Measurements from ENCODE around the gene BTG4. TPM values are rescaled to one million over a fixed set of nuclear protein-coding genes. Genes with fewer than 3 reads are reported as not detected.

Gene BTG4
- total and polyA plus RNA-seq, 2 donors (not counting 1 experiment from before 2014, with no cell fraction given), result not detected

GRCh38 chr11:111557425-111558111, 45.4 kb upstream of the BTG4 start:
- no peak overlapping the region for H2AFZ ChIP-seq (ENCODE audit: insufficient read depth, low read depth, low read length, poor library complexity, severe bottlenecking)
- DNase-seq (no peak), ATAC-seq (ENCODE audit: low read depth) (no peak)
- H3K36me3 ChIP-seq (replicated peaks in 1 of 2; ENCODE audit: control extremely low read depth in 1 of 2, control insufficient read depth in 1 of 2, extremely low read depth in 1 of 2, insufficient read depth in 2 of 2, low read length in 1 of 2), result no peaks in the 10 kb centered on the region
- no peak overlapping the region for H3K4me3 ChIP-seq (ENCODE audit: control extremely low read depth in 1 of 5, extremely low read depth in 1 of 5, insufficient read depth in 1 of 5, low read depth in 2 of 5, low read length in 4 of 5)
- intact Hi-C loops (cut with micrococcal nuclease), result no loop called here
- H3K4me2 ChIP-seq (replicated peaks; ENCODE audit: low read depth, low read length, poor library complexity, severe bottlenecking), result no peak overlapping the region
- TF ChIP-seq EZH2 (IDR thresholded peaks at IDR 0.05; ENCODE audit: borderline replicate concordance, insufficient read depth, low read depth, low read length, poor library complexity, severe bottlenecking) (no peak), CTCF (IDR thresholded peaks at IDR 0.05) (no peak)
- H3K4me3 Mint-ChIP-seq, result no peak overlapping the region
- WGBS (ENCODE audit: insufficient coverage), result no CpG with 5 or more reads among the region's 5 CpGs
- H3K4me1 Mint-ChIP-seq, result no peaks in the 10 kb centered on the region
- ChIA-PET CTCF (interaction anchor here (0.9 kb wide), 1 partner anchor 220 kb away, joined by 3 read pairs; no protein-coding TSS in a partner anchor), POLR2A (no interaction called here)
- H3K9me3 Mint-ChIP-seq (ENCODE audit: insufficient read depth), result peaks cover 7% of the 10 kb centered on the region
- no peaks in the 10 kb centered on the region for H3K79me2 ChIP-seq (ENCODE audit: control insufficient read depth, insufficient read depth, low read length)
- H3K27me3 Mint-ChIP-seq, result peaks cover 19% of the 10 kb centered on the region
- H3K9me3 ChIP-seq (ENCODE audit: control extremely low read depth in 1 of 3, control insufficient read depth in 2 of 3, insufficient read depth in 1 of 3, low read length in 2 of 3), result peaks cover 0 to 12% (median 7%) of the 10 kb centered on the region in 3 donors
- peaks cover 0 to 2% (median 0%) of the 10 kb centered on the region in 4 experiments for H3K27me3 ChIP-seq (replicated peaks in 1 of 4; ENCODE audit: control extremely low read depth in 1 of 4, control insufficient read depth in 3 of 4, insufficient read depth in 4 of 4, low read length in 3 of 4)
- H3K27ac ChIP-seq (ENCODE audit: low read length in 2 of 2), result no peak overlapping the region
- no peaks in the 10 kb centered on the region for H4K20me1 ChIP-seq (ENCODE audit: control insufficient read depth, insufficient read depth, low read length, poor library complexity, severe bottlenecking)
- H3K4me1 ChIP-seq (ENCODE audit: control insufficient read depth in 2 of 2, insufficient read depth in 2 of 2, low read length in 2 of 2), result no peaks in the 10 kb centered on the region
- H3K9ac ChIP-seq (ENCODE audit: low read length), result no peak overlapping the region
- H3K27ac Mint-ChIP-seq, result no peak overlapping the region

GRCh38 chr11:111555255-111555654, 43.1 kb upstream of the BTG4 start:
- H3K27me3 ChIP-seq (replicated peaks in 1 of 4; ENCODE audit: control extremely low read depth in 1 of 4, control insufficient read depth in 3 of 4, insufficient read depth in 4 of 4, low read length in 3 of 4), result peaks cover 0 to 2% (median 0%) of the 10 kb centered on the region in 4 experiments
- H4K20me1 ChIP-seq (ENCODE audit: control insufficient read depth, insufficient read depth, low read length, poor library complexity, severe bottlenecking), result no peaks in the 10 kb centered on the region
- Mint-ChIP-seq H3K27me3 (peaks cover 22% of the 10 kb centered on the region), H3K9me3 (ENCODE audit: insufficient read depth) (peaks cover 7% of the 10 kb centered on the region), H3K27ac (no peak overlapping the region), H3K4me1 (no peaks in the 10 kb centered on the region), H3K4me3 (no peak overlapping the region)
- H3K9ac ChIP-seq (ENCODE audit: low read length), result no peak overlapping the region
- no peaks in the 10 kb centered on the region for H3K79me2 ChIP-seq (ENCODE audit: control insufficient read depth, insufficient read depth, low read length)
- no peak for ATAC-seq (ENCODE audit: low read depth)
- no peak for DNase-seq
- no peaks in the 10 kb centered on the region for H3K36me3 ChIP-seq (replicated peaks in 1 of 2; ENCODE audit: control extremely low read depth in 1 of 2, control insufficient read depth in 1 of 2, extremely low read depth in 1 of 2, insufficient read depth in 2 of 2, low read length in 1 of 2)
- H3K4me3 ChIP-seq (ENCODE audit: control extremely low read depth in 1 of 5, extremely low read depth in 1 of 5, insufficient read depth in 1 of 5, low read depth in 2 of 5, low read length in 4 of 5), result no peak overlapping the region
- CTCF ChIA-PET, result no interaction called here
- no peak overlapping the region for H3K4me2 ChIP-seq (replicated peaks; ENCODE audit: low read depth, low read length, poor library complexity, severe bottlenecking)
- H3K4me1 ChIP-seq (ENCODE audit: control insufficient read depth in 2 of 2, insufficient read depth in 2 of 2, low read length in 2 of 2), result no peaks in the 10 kb centered on the region
- POLR2A ChIA-PET, result no interaction called here
- intact Hi-C loops (cut with micrococcal nuclease), result no loop called here
- TF ChIP-seq EZH2 (IDR thresholded peaks at IDR 0.05; ENCODE audit: borderline replicate concordance, insufficient read depth, low read depth, low read length, poor library complexity, severe bottlenecking) (no peak), CTCF (IDR thresholded peaks at IDR 0.05) (no peak)
- H2AFZ ChIP-seq (ENCODE audit: insufficient read depth, low read depth, low read length, poor library complexity, severe bottlenecking), result no peak overlapping the region
- peaks cover 0 to 12% (median 7%) of the 10 kb centered on the region in 3 donors for H3K9me3 ChIP-seq (ENCODE audit: control extremely low read depth in 1 of 3, control insufficient read depth in 2 of 3, insufficient read depth in 1 of 3, low read length in 2 of 3)
- H3K27ac ChIP-seq (ENCODE audit: low read length in 2 of 2), result no peak overlapping the region

Data from B cell (primary cell).